ENCODE data around the gene ZNF774.
"Not testable (repeated sequence)": the region's sequence is repeated elsewhere in the genome, so short reads cannot be mapped to it uniquely, and the experiment has no call there.

The ZNF774 gene

GRCh38 chr15:90352107-90352893 is at the start of gene ZNF774:
Gene ZNF774 (plus strand): TSS chr15:90352284. CDS start chr15:90354661, 2,377 bp downstream.
- DNase-seq (ENCODE audit: low read depth in 1 of 2, low spot score in 1 of 2): peak; percentile 72 to 77

GRCh38 chr15:90305355-90305754 is 46.7 kb upstream of the ZNF774 start:
- not testable (repeated sequence) for DNase-seq (ENCODE audit: low read depth in 1 of 2, low spot score in 1 of 2)

- DNase-seq (ENCODE audit: low read depth in 1 of 2, low spot score in 1 of 2): no peak
These were observed 46.2 kb upstream of the ZNF774 start for GRCh38 chr15:90305932-90306331.

GRCh38 chr15:90306560-90306959 is 45.5 kb upstream of the ZNF774 start:
- peak in 1 of 2 donors; percentile 13 for DNase-seq (ENCODE audit: low read depth in 1 of 2, low spot score in 1 of 2)

GRCh38 chr15:90307661-90308060 is 44.4 kb upstream of the ZNF774 start:
- DNase-seq (ENCODE audit: low read depth in 1 of 2, low spot score in 1 of 2): no peak

GRCh38 chr15:90309020-90309419 is 43.1 kb upstream of the ZNF774 start:
- no peak for DNase-seq (ENCODE audit: low read depth in 1 of 2, low spot score in 1 of 2)

- no peak for DNase-seq (ENCODE audit: low read depth in 1 of 2, low spot score in 1 of 2)
These were observed 36.7 kb upstream of the ZNF774 start for GRCh38 chr15:90315278-90315982.

- no peak for DNase-seq (ENCODE audit: low read depth in 1 of 2, low spot score in 1 of 2)
These were observed 35.9 kb upstream of the ZNF774 start for GRCh38 chr15:90316139-90316538.

GRCh38 chr15:90318591-90318990 is 33.5 kb upstream of the ZNF774 start:
- no peak for DNase-seq (ENCODE audit: low read depth in 1 of 2, low spot score in 1 of 2)

- peak; percentile 33 for DNase-seq (ENCODE audit: low read depth in 1 of 2, low spot score in 1 of 2)
These were observed 31.8 kb upstream of the ZNF774 start for GRCh38 chr15:90320062-90320884.

GRCh38 chr15:90320885-90321278 is 31.2 kb upstream of the ZNF774 start:
- DNase-seq (ENCODE audit: low read depth in 1 of 2, low spot score in 1 of 2): no peak

- DNase-seq (ENCODE audit: low read depth in 1 of 2, low spot score in 1 of 2): no peak
These were observed 29.5 kb upstream of the ZNF774 start for GRCh38 chr15:90322538-90322937.

- no peak for DNase-seq (ENCODE audit: low read depth in 1 of 2, low spot score in 1 of 2)
These were observed 26.4 kb upstream of the ZNF774 start for GRCh38 chr15:90325726-90326125.

- no peak for DNase-seq (ENCODE audit: low read depth in 1 of 2, low spot score in 1 of 2)
These were observed 25.6 kb upstream of the ZNF774 start for GRCh38 chr15:90326441-90326840.

- DNase-seq (ENCODE audit: low read depth in 1 of 2, low spot score in 1 of 2): no peak
These were observed 24.8 kb upstream of the ZNF774 start for GRCh38 chr15:90327311-90327710.

GRCh38 chr15:90334304-90334731 is 17.8 kb upstream of the ZNF774 start:
- DNase-seq (ENCODE audit: low read depth in 1 of 2, low spot score in 1 of 2): no peak

GRCh38 chr15:90336705-90337141 is 15.4 kb upstream of the ZNF774 start:
- no peak for DNase-seq (ENCODE audit: low read depth in 1 of 2, low spot score in 1 of 2)

GRCh38 chr15:90337256-90337655 is 14.8 kb upstream of the ZNF774 start:
- no peak for DNase-seq (ENCODE audit: low read depth in 1 of 2, low spot score in 1 of 2)

GRCh38 chr15:90338532-90338931 is 13.6 kb upstream of the ZNF774 start:
- no peak for DNase-seq (ENCODE audit: low read depth in 1 of 2, low spot score in 1 of 2)

- no peak for DNase-seq (ENCODE audit: low read depth in 1 of 2, low spot score in 1 of 2)
These were observed 11.7 kb upstream of the ZNF774 start for GRCh38 chr15:90340345-90340744.

- no peak for DNase-seq (ENCODE audit: low read depth in 1 of 2, low spot score in 1 of 2)
These were observed 8.7 kb upstream of the ZNF774 start for GRCh38 chr15:90343302-90343790.
